ENCODE data around the gene HMCES.
"Not testable (repeated sequence)": the region's sequence is repeated elsewhere in the genome, so short reads cannot be mapped to it uniquely, and the experiment has no call there.

Gene HMCES

GRCh38 chr3:129347458-129347845 lies 68.8 kb downstream of the HMCES start:
- no peak for DNase-seq (ENCODE audit: low spot score)

- DNase-seq (ENCODE audit: low spot score) = no peak
These were observed 70.1 kb downstream of the HMCES start for GRCh38 chr3:129348734-129349133.

DNA sequence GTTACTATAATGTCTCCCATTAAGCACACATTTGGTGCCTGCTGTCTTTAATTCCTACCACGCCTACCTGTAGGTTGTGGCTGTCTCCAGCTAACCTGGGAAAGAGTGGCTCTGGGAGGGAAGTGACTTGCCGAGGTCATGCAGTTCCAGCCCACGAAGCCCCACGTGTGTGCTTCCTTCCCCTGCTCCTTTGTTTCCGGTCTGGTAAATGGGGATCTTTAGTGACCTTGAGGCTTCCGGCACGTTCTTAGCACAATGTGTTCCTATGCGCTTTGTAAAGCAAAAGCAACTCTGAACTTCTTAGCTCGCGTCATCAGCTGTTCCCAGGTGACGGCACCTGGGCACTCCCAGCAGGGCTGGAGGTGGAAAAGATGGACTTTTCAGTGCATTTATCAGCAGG lies 70.5 kb downstream of the HMCES start:
- not testable (repeated sequence) for DNase-seq (ENCODE audit: low spot score)

DNA sequence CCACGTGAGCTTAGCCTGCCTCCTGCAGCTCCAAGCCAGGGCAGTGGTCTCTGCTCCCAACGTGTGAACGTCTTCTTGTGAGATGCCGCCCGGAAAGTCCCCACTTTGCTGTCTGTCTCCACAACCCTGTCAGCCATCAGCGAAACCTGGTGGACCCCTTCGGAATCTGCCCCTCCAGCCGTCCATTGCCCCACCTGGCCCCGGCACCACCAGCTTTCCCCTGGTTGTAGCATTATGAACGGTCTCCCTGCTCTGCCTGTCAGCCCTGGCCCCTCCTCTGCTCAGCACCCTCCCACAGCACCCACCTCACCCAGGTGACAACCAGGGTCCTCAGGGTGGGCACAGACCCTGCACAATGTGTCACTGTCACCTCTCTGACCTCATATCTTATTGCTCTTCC lies 71.1 kb downstream of the HMCES start:
- DNase-seq (ENCODE audit: low spot score) = no peak

- no peak for DNase-seq (ENCODE audit: low spot score)
These were observed 73.4 kb downstream of the HMCES start for GRCh38 chr3:129352045-129352444.

- DNase-seq (ENCODE audit: low spot score) = no peak
These were observed 74.2 kb downstream of the HMCES start for GRCh38 chr3:129352650-129353588.

DNA sequence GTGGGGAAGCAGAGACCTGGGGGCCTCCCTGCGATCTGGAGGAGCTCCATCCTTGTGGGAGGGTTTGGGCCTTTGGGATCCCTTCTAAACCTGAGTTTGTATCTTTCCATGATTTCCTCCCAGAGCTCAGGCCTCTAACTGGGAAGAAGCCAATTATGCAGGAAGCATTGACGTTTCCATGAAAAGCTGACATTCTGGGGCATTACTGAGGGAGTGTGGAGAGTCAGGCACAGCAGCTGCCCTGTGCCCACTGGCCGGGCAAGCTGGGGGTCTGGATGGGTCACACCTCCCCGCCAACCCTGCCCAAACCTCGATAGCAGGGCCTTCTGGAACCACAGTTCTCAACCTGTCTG lies 74.9 kb downstream of the HMCES start:
- DNase-seq (ENCODE audit: low spot score) = no peak
